Progenitor cell of endocrine pancreas (in vitro differentiated cells): ENCODE data around the gene MYO18A. TPM values are rescaled to one million over a fixed set of nuclear protein-coding genes. Genes with fewer than 3 reads are reported as not detected.

Experiments used
- DNase-seq: peaks from one replicate; pipeline ENCODE4 v3.0.0; 2021; ENCODE audit warnings: low spot score; ENCODE audit not compliant: unreplicated experiment
- H3K27ac Mint-ChIP-seq: 2 replicates; pipeline ENCODE4 v1.8.0; 2021; ENCODE audit warnings: mild to moderate bottlenecking, moderate library complexity, mixed read lengths
- H3K27me3 Mint-ChIP-seq: 2 replicates; pipeline ENCODE4 v1.8.0; 2021; ENCODE audit warnings: mixed read lengths
- H3K36me3 Mint-ChIP-seq: 2 replicates; pipeline ENCODE4 v1.8.0; 2022; ENCODE audit warnings: mixed read lengths; ENCODE audit not compliant: insufficient read depth
- H3K4me1 Mint-ChIP-seq: 2 replicates; pipeline ENCODE4 v1.8.0; 2021; ENCODE audit warnings: low read depth, mixed read lengths
- H3K4me3 Mint-ChIP-seq: 2 replicates; pipeline ENCODE4 v1.8.0; 2021; ENCODE audit warnings: low read depth, mild to moderate bottlenecking, moderate library complexity, mixed read lengths
- H3K9me3 Mint-ChIP-seq: 2 replicates; pipeline ENCODE4 v1.8.0; 2021; ENCODE audit warnings: low read depth, mixed read lengths
- total RNA-seq: library from RNA; stranded (reverse); gene quantifications from 2 replicates; pipeline ENCODE4 v1.2.1, GENCODE V29; 2021
- TF ChIP-seq, protein P1 (sequence below): fragments of 200-600 bp; sonication (generic); IDR thresholded peaks from one replicate; pipeline ENCODE4 v1.5.0; 2021; ENCODE audit warnings: antibody characterized with exemption, mild to moderate bottlenecking; ENCODE audit not compliant: unreplicated experiment

MYO18A gene
- total RNA-seq, 1 donor from 2014 or later: 75.7 TPM

DNA sequence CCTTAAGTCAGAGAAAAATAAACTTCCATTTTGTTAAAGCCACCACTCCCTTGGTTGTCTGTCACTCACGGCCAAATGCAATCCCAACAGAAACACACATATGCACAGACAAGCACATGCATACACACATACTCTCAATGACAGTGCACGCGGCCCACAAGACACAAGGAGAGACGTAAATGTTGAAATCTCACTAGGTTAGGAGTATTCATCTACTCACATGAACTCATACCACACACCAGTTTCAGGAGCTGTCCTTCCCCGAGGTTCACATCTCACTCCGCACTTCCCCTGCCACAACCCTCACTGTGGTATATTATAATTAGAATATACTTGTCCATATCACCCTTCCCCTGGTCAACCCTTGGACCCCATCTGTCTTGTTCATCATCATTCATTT is 36.0 kb upstream of the MYO18A start:
- Mint-ChIP-seq H3K9me3 (no peaks in the 10 kb centered on the region), H3K27me3 (peaks cover 9% of the 10 kb centered on the region), H3K36me3 (no peaks in the 10 kb centered on the region), H3K4me1 (peaks cover 3% of the 10 kb centered on the region), H3K4me3 (no peak overlapping the region), H3K27ac (no peak overlapping the region)
- TF ChIP-seq, protein P1, sequence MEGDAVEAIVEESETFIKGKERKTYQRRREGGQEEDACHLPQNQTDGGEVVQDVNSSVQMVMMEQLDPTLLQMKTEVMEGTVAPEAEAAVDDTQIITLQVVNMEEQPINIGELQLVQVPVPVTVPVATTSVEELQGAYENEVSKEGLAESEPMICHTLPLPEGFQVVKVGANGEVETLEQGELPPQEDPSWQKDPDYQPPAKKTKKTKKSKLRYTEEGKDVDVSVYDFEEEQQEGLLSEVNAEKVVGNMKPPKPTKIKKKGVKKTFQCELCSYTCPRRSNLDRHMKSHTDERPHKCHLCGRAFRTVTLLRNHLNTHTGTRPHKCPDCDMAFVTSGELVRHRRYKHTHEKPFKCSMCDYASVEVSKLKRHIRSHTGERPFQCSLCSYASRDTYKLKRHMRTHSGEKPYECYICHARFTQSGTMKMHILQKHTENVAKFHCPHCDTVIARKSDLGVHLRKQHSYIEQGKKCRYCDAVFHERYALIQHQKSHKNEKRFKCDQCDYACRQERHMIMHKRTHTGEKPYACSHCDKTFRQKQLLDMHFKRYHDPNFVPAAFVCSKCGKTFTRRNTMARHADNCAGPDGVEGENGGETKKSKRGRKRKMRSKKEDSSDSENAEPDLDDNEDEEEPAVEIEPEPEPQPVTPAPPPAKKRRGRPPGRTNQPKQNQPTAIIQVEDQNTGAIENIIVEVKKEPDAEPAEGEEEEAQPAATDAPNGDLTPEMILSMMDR: no peak
- no peak for DNase-seq

DNA sequence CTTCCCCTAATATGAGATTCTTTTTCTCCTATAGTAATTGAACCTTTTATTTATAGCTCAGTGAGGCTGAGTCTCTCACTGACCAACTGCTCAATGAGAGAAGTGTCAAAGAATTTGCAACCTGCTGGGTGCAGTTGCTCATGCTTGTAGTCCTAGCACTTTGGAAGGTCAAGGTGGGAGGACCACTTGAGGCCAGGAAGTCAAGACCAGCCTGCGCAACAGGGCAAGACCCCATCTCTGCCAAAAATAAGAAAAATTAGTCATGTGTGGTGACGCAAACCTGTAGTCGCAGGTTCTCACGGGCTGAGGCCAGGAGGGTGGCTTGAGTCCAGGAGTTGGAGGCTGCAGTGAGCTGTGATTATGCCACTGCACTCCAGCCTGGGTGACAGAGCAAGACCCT is 35.5 kb upstream of the MYO18A start:
- H3K4me3 Mint-ChIP-seq: no peak overlapping the region
- no peaks in the 10 kb centered on the region for H3K36me3 Mint-ChIP-seq
- TF ChIP-seq, protein P1: no peak
- peaks cover 9% of the 10 kb centered on the region for H3K27me3 Mint-ChIP-seq
- H3K27ac Mint-ChIP-seq: no peak overlapping the region
- no peaks in the 10 kb centered on the region for H3K9me3 Mint-ChIP-seq
- no peak for DNase-seq
- H3K4me1 Mint-ChIP-seq: peaks cover 3% of the 10 kb centered on the region

DNA sequence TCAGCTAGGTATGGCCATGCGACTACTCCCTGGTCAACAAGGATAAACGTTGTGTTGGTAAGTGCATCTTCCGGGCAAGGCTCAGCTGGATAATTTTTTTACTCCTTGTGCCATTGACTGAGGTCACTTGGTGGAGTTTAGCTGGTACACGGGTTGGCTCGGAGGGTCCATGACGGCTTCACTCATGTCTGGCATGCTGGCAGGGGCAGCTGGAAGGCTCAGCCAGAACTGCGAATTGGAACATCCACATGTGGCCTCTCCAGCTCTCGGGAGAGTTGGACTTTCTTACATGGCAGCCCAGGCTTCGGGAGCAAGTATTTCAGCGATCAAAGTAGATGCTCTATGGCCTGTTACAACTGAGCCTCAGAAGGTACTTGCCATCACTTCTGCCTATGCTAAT is 35.0 kb upstream of the MYO18A start:
- Mint-ChIP-seq H3K9me3 (no peaks in the 10 kb centered on the region), H3K27me3 (peaks cover 9% of the 10 kb centered on the region)

DNA sequence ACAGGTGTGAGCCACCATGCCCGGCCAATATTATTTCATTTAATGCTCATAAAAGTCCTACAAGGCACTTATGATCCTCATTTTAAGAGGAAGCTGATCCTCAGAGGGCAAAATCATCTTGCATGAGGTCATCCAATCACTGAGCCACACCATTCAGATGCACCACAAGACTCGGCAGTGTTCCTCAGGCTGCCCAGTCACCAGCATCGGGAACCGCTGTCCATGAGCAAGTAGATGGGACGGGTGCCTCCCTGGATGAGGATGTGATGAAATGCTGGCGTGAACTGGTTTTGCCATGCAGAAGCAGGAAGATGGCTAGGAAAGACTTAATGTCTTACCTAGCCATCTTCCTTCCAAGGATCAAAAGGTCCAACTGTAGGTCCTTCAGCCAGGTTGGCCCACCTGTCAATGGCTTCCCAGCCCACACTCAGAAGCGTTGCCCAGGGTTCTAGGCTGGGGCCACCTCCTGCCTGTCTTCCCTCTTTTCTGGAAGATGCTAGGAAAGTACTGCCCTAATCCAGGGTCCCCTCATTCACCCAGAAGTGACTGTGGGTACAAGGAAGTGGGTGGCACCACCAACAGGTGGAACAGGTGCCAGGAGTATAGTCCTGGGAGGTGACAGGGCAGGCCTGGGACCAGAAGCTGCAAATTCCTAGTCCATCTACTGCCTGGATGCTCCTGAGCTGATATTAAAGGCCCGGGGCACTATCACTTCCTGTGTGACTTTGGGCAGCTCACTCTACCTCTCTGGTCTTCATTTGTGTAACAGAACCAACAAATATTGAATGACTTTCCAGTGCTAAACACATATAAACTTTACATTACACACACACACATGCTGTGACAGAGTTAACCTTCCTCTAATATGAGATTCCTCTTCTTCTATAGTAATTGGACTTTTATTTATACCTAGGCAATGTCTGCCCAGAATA is 34.3 kb upstream of the MYO18A start:
- TF ChIP-seq, protein P1: no peak
- H3K4me1 Mint-ChIP-seq: peaks cover 3% of the 10 kb centered on the region
- no peaks in the 10 kb centered on the region for H3K9me3 Mint-ChIP-seq
- H3K27me3 Mint-ChIP-seq: peaks cover 9% of the 10 kb centered on the region
- no peaks in the 10 kb centered on the region for H3K36me3 Mint-ChIP-seq
- no peak overlapping the region for H3K27ac Mint-ChIP-seq
- DNase-seq: no peak
- H3K4me3 Mint-ChIP-seq: no peak overlapping the region

More for the DNA sequence above, 35.0 kb upstream of the MYO18A start:
- H3K4me3 Mint-ChIP-seq: no peak overlapping the region
- no peaks in the 10 kb centered on the region for H3K36me3 Mint-ChIP-seq
- DNase-seq: no peak
- H3K4me1 Mint-ChIP-seq: peaks cover 3% of the 10 kb centered on the region
- TF ChIP-seq, protein P1: no peak
- H3K27ac Mint-ChIP-seq: no peak overlapping the region

DNA sequence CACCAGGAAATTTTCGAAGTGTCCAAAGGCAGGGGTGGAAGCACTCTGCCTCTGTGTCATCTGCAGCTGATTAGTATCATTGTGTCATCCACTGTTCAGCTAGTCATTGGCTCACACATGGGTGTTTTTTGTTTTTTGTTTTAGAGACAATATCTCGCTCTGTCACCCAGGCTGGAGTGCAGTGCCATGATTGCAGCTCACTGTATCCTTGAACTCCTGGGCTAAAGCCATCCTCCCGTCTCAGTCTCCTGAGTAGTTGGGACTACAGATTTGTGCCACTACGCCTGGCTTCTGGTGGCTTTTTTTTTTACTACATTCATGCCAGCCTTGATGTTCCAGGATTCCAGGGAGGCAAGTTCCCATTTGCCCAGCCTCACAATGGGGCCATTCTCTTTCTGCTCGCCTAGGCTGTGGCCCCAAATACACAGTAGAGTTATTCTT is 32.5 kb upstream of the MYO18A start:
- TF ChIP-seq, protein P1: no peak
- DNase-seq: no peak
- no peak overlapping the region for H3K27ac Mint-ChIP-seq
- no peaks in the 10 kb centered on the region for H3K36me3 Mint-ChIP-seq
- H3K4me1 Mint-ChIP-seq: peaks cover 3% of the 10 kb centered on the region
- peaks cover 9% of the 10 kb centered on the region for H3K27me3 Mint-ChIP-seq
- H3K4me3 Mint-ChIP-seq: no peak overlapping the region
- H3K9me3 Mint-ChIP-seq: no peaks in the 10 kb centered on the region
